OCI-LY7 (cell line): Measurements from ENCODE around the gene TECTB. TPM values are rescaled to one million over a fixed set of nuclear protein-coding genes. Genes with fewer than 3 reads are reported as not detected.

ENCODE experiments used
- BruUV-seq: library from RNA; stranded (reverse); fragments of 400-500 nt; replicated peaks from 2 replicates; lab custom pipeline; 2021; lab: Mats Ljungman, UMichigan
- CTCF ChIA-PET: fragments of 300-600 bp; sonication (Branson Sonifier 250); formaldehyde crosslinking; loops from one replicate; lab custom pipeline; 2022; ENCODE audit warnings: antibody characterized with exemption; ENCODE audit not compliant: unreplicated experiment; lab: Charles Lee
- POLR2A ChIA-PET: fragments of 300-600 bp; sonication (Branson Sonifier 250); formaldehyde crosslinking; loops from one replicate; lab custom pipeline; 2022; ENCODE audit warnings: antibody characterized with exemption; lab: Charles Lee
- DNase-seq: peaks from one replicate; pipeline ENCODE4 v3.0.0-alpha.2; 2015; ENCODE audit warnings: low spot score
- H2AFZ ChIP-seq: fragments of 200-600 bp; sonication (generic), shearing (Covaris generic); 2 replicates; pipeline ENCODE4 v1.6.1; 2014; ENCODE audit warnings: mild to moderate bottlenecking, antibody characterized with exemption, low read length, moderate library complexity
- H3K27ac ChIP-seq: fragments of 200-600 bp; sonication (generic); 2 replicates; pipeline ENCODE4 v1.5.1; 2014; ENCODE audit warnings: mixed run types, low read depth, mild to moderate bottlenecking, moderate library complexity, low read length, inconsistent platforms; ENCODE audit not compliant: poor library complexity, severe bottlenecking
- H3K36me3 ChIP-seq: fragments of 200-600 bp; sonication (generic); 2 replicates; pipeline ENCODE4 v1.6.1; 2014; ENCODE audit warnings: mild to moderate bottlenecking, antibody characterized with exemption, low read length, moderate library complexity, mixed read lengths; ENCODE audit not compliant: insufficient read depth
- H3K4me1 ChIP-seq: fragments of 200-600 bp; sonication (generic); 2 replicates; pipeline ENCODE4 v1.5.1; 2014; ENCODE audit warnings: mild to moderate bottlenecking, low read length; ENCODE audit not compliant: insufficient read depth, poor library complexity, severe bottlenecking
- H3K4me2 ChIP-seq: fragments of 200-600 bp; sonication (generic); 2 replicates; pipeline ENCODE4 v1.6.1; 2014; ENCODE audit warnings: mild to moderate bottlenecking, low read length
- H3K4me3 ChIP-seq: fragments of 200-600 bp; sonication (generic); 2 replicates; pipeline ENCODE4 v1.5.1; 2014; ENCODE audit warnings: mild to moderate bottlenecking, low read depth, low read length; ENCODE audit not compliant: poor library complexity, severe bottlenecking
- H3K79me2 ChIP-seq: fragments of 200-600 bp; sonication (generic); 2 replicates; pipeline ENCODE4 v1.6.1; 2016; ENCODE audit warnings: low read depth, mild to moderate bottlenecking, low read length, moderate library complexity, mixed read lengths; ENCODE audit not compliant: insufficient read depth
- H3K9me2 ChIP-seq: fragments of 200-600 bp; sonication (generic); 2 replicates; pipeline ENCODE4 v1.6.1; 2016; ENCODE audit warnings: mild to moderate bottlenecking, low read length, mixed read lengths; ENCODE audit not compliant: insufficient read depth
- H3K9me3 ChIP-seq: fragments of 200-600 bp; sonication (generic); 2 replicates; pipeline ENCODE4 v1.6.1; 2014; ENCODE audit warnings: mild to moderate bottlenecking, mixed run types, low read length, mixed read lengths
- H4K20me1 ChIP-seq: fragments of 200-600 bp; sonication (generic); 2 replicates; pipeline ENCODE4 v1.6.1; 2014; ENCODE audit warnings: mild to moderate bottlenecking, antibody characterized with exemption, low read length, moderate library complexity, mixed read lengths; ENCODE audit not compliant: insufficient read depth
- EZH2phosphoT487 ChIP-seq: fragments of 200-600 bp; sonication (generic); IDR thresholded peaks from 2 replicates; pipeline ENCODE4 v1.6.1; 2018; ENCODE audit warnings: low read depth, borderline replicate concordance, mild to moderate bottlenecking, mixed run types, antibody characterized with exemption, low read length, moderate library complexity, mixed read lengths
- intact Hi-C: fragments of 100-400 bp; cut with micrococcal nuclease; formaldehyde crosslinking; loops from one replicate; pipeline ENCODE4 v1.10.0; 2022; ENCODE audit not compliant: unreplicated experiment
- total RNA-seq, 2 experiments: library from RNA; depleted of rRNA in 1 of 2; stranded (reverse); fragments of >200 nt in 1 of 2; shearing (Covaris generic) in 1 of 2; gene quantifications; 2 replicates each; pipeline ENCODE4 v1.2.3, GENCODE V29; 2014 to 2022
- TF ChIP-seq, protein P1 (sequence below): fragments of 200-600 bp; sonication (generic); conservative IDR thresholded peaks from 2 replicates; pipeline ENCODE4 v1.5.1; 2014; ENCODE audit warnings: mild to moderate bottlenecking, antibody characterized with exemption, low read length, moderate library complexity, mixed read lengths

The TECTB gene
- total RNA-seq, 2 experiments from 2014 or later, result not detected

DNA sequence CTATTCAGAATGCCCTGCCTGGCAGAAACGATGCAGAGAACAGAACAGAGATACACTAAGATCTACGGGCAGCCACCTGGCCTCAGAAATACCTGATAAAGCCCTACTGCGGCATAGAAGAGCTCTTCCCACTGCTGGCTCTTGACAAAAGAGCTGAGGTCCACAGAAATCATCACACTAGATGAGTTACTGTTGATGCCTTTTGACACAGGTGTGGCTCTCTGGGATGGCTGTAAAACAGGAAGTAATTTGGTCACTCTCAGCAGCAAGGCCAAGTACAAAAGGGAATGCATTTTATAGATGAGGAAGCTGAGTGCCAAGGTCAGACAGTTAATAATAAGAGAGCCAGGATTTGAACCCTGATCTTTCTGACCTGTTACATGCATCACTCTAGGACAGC, 55.8 kb downstream of the TECTB start:
- H3K79me2 ChIP-seq, result no peaks in the 10 kb centered on the region
- no peak overlapping the region for H3K4me2 ChIP-seq
- H3K9me2 ChIP-seq, result no peaks in the 10 kb centered on the region
- H3K27ac ChIP-seq, result no peak overlapping the region
- no peaks in the 10 kb centered on the region for H4K20me1 ChIP-seq
- BruUV-seq, result no TSS peak
- ChIA-PET CTCF (no interaction called here), POLR2A (no interaction called here)
- TF ChIP-seq, protein P1, sequence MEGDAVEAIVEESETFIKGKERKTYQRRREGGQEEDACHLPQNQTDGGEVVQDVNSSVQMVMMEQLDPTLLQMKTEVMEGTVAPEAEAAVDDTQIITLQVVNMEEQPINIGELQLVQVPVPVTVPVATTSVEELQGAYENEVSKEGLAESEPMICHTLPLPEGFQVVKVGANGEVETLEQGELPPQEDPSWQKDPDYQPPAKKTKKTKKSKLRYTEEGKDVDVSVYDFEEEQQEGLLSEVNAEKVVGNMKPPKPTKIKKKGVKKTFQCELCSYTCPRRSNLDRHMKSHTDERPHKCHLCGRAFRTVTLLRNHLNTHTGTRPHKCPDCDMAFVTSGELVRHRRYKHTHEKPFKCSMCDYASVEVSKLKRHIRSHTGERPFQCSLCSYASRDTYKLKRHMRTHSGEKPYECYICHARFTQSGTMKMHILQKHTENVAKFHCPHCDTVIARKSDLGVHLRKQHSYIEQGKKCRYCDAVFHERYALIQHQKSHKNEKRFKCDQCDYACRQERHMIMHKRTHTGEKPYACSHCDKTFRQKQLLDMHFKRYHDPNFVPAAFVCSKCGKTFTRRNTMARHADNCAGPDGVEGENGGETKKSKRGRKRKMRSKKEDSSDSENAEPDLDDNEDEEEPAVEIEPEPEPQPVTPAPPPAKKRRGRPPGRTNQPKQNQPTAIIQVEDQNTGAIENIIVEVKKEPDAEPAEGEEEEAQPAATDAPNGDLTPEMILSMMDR, result no peak
- TF ChIP-seq EZH2phosphoT487, result no peak
- intact Hi-C loops, result no loop called here
- no peaks in the 10 kb centered on the region for H3K36me3 ChIP-seq
- no peak overlapping the region for H2AFZ ChIP-seq
- no peaks in the 10 kb centered on the region for H3K4me1 ChIP-seq
- H3K9me3 ChIP-seq, result no peaks in the 10 kb centered on the region
- no peak overlapping the region for H3K4me3 ChIP-seq
- DNase-seq, result no peak

DNA sequence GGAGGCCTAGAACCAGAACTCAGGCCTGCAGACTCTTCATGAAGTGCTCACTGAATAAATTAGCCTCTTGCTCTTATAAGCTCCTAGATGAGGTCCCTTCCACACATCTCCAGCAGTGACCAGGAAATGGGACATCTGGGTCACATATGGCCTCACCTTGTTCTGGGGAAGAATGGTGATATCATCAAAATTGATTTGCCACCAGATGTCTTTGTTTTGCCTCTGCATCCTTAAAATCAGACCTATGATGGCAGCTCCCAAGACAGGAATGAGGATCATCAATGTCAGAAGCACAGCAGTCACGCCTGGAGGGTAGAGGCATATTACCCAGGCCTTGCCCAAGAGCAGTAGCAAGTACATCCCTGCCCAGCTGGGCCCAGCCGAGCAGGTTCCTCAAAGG, 57.4 kb downstream of the TECTB start:
- no peak for DNase-seq

More for the DNA sequence above, 57.4 kb downstream of the TECTB start:
- H2AFZ ChIP-seq, result no peak overlapping the region
- ChIA-PET POLR2A (no interaction called here), CTCF (no interaction called here)
- no peaks in the 10 kb centered on the region for H3K9me3 ChIP-seq
- H3K4me2 ChIP-seq, result no peak overlapping the region
- TF ChIP-seq EZH2phosphoT487, result no peak
- TF ChIP-seq, protein P1, result no peak
- H3K27ac ChIP-seq, result no peak overlapping the region
- BruUV-seq, result no TSS peak
- no peak overlapping the region for H3K4me3 ChIP-seq
- no peaks in the 10 kb centered on the region for H3K9me2 ChIP-seq
- no peaks in the 10 kb centered on the region for H3K79me2 ChIP-seq
- no peaks in the 10 kb centered on the region for H3K4me1 ChIP-seq
- intact Hi-C loops, result no loop called here
- H3K36me3 ChIP-seq, result no peaks in the 10 kb centered on the region
- no peaks in the 10 kb centered on the region for H4K20me1 ChIP-seq
